NCI-H1436 (cell line): ENCODE measurements around the gene TMEM154.

Experiments used
- DNase-seq: peaks from one replicate; lab custom pipeline; 2025; lab: John Stamatoyannopoulos, UW

TMEM154 gene

GRCh38 chr4:152591876-152592275 lies 87.9 kb downstream of the TMEM154 start:
- no peak for DNase-seq

- peak; percentile 45 for DNase-seq
These were observed 88.4 kb downstream of the TMEM154 start for GRCh38 chr4:152591396-152591795.

- no peak for DNase-seq
These were observed 89.4 kb downstream of the TMEM154 start for GRCh38 chr4:152590179-152591031.

- DNase-seq = no peak
These were observed 90.9 kb downstream of the TMEM154 start for GRCh38 chr4:152588869-152589268.

GRCh38 chr4:152587127-152587526 lies 92.7 kb downstream of the TMEM154 start:
- DNase-seq = no peak

- DNase-seq = no peak
These were observed 93.1 kb downstream of the TMEM154 start for GRCh38 chr4:152586668-152587067.

GRCh38 chr4:152585023-152585441 lies 94.8 kb downstream of the TMEM154 start:
- no peak for DNase-seq

- no peak for DNase-seq
These were observed 98.1 kb downstream of the TMEM154 start for GRCh38 chr4:152581536-152582160.

GRCh38 chr4:152579916-152580315 lies 99.9 kb downstream of the TMEM154 start:
- DNase-seq = no peak

GRCh38 chr4:152579107-152579764 lies 100.6 kb downstream of the TMEM154 start:
- DNase-seq = no peak

- no peak for DNase-seq
These were observed 101.1 kb downstream of the TMEM154 start for GRCh38 chr4:152578670-152579069.

GRCh38 chr4:152577708-152578396 lies 101.9 kb downstream of the TMEM154 start:
- DNase-seq = no peak

GRCh38 chr4:152575533-152575932 lies 104.3 kb downstream of the TMEM154 start:
- no peak for DNase-seq

GRCh38 chr4:152573861-152574260 lies 105.9 kb downstream of the TMEM154 start:
- DNase-seq = no peak

GRCh38 chr4:152572417-152573086 lies 107.2 kb downstream of the TMEM154 start:
- no peak for DNase-seq

- no peak for DNase-seq
These were observed 108.0 kb downstream of the TMEM154 start for GRCh38 chr4:152571770-152572169.

- DNase-seq = no peak
These were observed 108.5 kb downstream of the TMEM154 start for GRCh38 chr4:152571296-152571695.
